Activated B cell treated with CpG ODN at 0.5 μM for 24 hours (primary cell): ENCODE data around the gene KSR2. TPM values are rescaled to one million over a fixed set of nuclear protein-coding genes. Genes with fewer than 3 reads are reported as not detected.

ENCODE experiments used
- ATAC-seq: fragments of 200-7000 bp; cut with Tn5 transposase; one replicate; pipeline ENCODE4 v1.10.0; 2021; ENCODE audit warnings: low read depth, mild to moderate bottlenecking, moderate library complexity
- CTCF ChIA-PET: fragments of 350-600 bp; sonication (Branson Sonifier 250); formaldehyde crosslinking; loops from one replicate; lab custom pipeline; 2021; ENCODE audit warnings: antibody characterized with exemption; lab: Charles Lee
- POLR2A ChIA-PET: fragments of 350-600 bp; sonication (Branson Sonifier 250); formaldehyde crosslinking; loops from one replicate; lab custom pipeline; 2021; ENCODE audit warnings: antibody characterized with exemption; lab: Charles Lee
- DNase-seq: peaks from one replicate; pipeline ENCODE4 v3.0.0; 2022
- H3K27ac Mint-ChIP-seq: one replicate; pipeline ENCODE4 v1.8.0; 2020; ENCODE audit warnings: mixed read lengths
- H3K27me3 Mint-ChIP-seq: one replicate; pipeline ENCODE4 v1.8.0; 2021; ENCODE audit warnings: mixed read lengths
- H3K36me3 Mint-ChIP-seq: one replicate; pipeline ENCODE4 v1.8.0; 2021; ENCODE audit warnings: low read depth, mixed read lengths
- H3K4me1 Mint-ChIP-seq: one replicate; pipeline ENCODE4 v1.8.0; 2021; ENCODE audit warnings: mixed read lengths
- H3K4me3 Mint-ChIP-seq: one replicate; pipeline ENCODE4 v1.8.0; 2020; ENCODE audit warnings: mild to moderate bottlenecking, mixed read lengths
- H3K9me3 Mint-ChIP-seq: one replicate; pipeline ENCODE4 v1.8.0; 2020; ENCODE audit warnings: mixed read lengths
- intact Hi-C: fragments of 100-400 bp; cut with micrococcal nuclease; formaldehyde crosslinking; loops from one replicate; pipeline ENCODE4 v1.15.1; 2024
- total RNA-seq: library from RNA; stranded (reverse); gene quantifications from 2 replicates; pipeline ENCODE4 v1.2.3, GENCODE V29; 2022
- TF ChIP-seq, protein P1 (sequence below): fragments of 200-600 bp; IDR thresholded peaks from one replicate; pipeline ENCODE4 v1.8.0; 2022; ENCODE audit warnings: antibody characterized with exemption, mild to moderate bottlenecking

KSR2 gene
- total RNA-seq, 1 donor from 2014 or later = not detected

- ATAC-seq = no peak
- no peaks in the 10 kb centered on the region for H3K36me3 Mint-ChIP-seq
- CTCF ChIA-PET = no interaction called here
Measured at GRCh38 chr12:117526757-117527478, 441.9 kb downstream of the KSR2 start.

DNA sequence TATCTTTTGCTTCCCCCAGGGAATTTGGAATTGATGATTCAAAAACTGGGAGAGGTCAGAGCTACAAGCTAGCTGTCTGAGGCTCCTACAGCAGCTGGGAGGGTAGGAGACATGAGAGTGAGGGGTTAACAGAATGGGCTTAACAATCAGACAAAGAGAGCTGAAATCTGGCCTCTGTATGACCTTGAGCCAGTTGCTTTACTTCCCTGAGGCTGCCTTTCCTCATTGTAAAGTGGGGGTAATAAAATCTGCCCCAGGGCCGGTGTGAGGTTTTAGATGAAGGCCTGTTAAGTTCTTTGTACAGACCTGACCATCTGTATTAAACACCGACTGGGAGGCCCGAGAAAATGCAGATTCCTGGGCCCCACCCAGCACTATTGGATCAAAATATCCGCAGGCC lies 443.0 kb downstream of the KSR2 start:
- peaks cover 2% of the 10 kb centered on the region for H3K27me3 Mint-ChIP-seq
- H3K36me3 Mint-ChIP-seq = no peaks in the 10 kb centered on the region
- ATAC-seq (no peak), DNase-seq (no peak)
- H3K4me3 Mint-ChIP-seq = no peak overlapping the region
- no peak overlapping the region for H3K27ac Mint-ChIP-seq
- H3K4me1 Mint-ChIP-seq = no peaks in the 10 kb centered on the region
- no peaks in the 10 kb centered on the region for H3K9me3 Mint-ChIP-seq
- ChIA-PET CTCF (no interaction called here), POLR2A (no interaction called here)
- TF ChIP-seq, protein P1, sequence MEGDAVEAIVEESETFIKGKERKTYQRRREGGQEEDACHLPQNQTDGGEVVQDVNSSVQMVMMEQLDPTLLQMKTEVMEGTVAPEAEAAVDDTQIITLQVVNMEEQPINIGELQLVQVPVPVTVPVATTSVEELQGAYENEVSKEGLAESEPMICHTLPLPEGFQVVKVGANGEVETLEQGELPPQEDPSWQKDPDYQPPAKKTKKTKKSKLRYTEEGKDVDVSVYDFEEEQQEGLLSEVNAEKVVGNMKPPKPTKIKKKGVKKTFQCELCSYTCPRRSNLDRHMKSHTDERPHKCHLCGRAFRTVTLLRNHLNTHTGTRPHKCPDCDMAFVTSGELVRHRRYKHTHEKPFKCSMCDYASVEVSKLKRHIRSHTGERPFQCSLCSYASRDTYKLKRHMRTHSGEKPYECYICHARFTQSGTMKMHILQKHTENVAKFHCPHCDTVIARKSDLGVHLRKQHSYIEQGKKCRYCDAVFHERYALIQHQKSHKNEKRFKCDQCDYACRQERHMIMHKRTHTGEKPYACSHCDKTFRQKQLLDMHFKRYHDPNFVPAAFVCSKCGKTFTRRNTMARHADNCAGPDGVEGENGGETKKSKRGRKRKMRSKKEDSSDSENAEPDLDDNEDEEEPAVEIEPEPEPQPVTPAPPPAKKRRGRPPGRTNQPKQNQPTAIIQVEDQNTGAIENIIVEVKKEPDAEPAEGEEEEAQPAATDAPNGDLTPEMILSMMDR = no peak
- intact Hi-C loops = no loop called here

More at GRCh38 chr12:117526757-117527478, 441.9 kb downstream of the KSR2 start:
- TF ChIP-seq, protein P1 = no peak
- no peak for DNase-seq
- Mint-ChIP-seq H3K4me3 (no peak overlapping the region), H3K27ac (no peak overlapping the region), H3K9me3 (no peaks in the 10 kb centered on the region), H3K4me1 (no peaks in the 10 kb centered on the region), H3K27me3 (no peaks in the 10 kb centered on the region)
- POLR2A ChIA-PET = no interaction called here
- intact Hi-C loops = no loop called here

DNA sequence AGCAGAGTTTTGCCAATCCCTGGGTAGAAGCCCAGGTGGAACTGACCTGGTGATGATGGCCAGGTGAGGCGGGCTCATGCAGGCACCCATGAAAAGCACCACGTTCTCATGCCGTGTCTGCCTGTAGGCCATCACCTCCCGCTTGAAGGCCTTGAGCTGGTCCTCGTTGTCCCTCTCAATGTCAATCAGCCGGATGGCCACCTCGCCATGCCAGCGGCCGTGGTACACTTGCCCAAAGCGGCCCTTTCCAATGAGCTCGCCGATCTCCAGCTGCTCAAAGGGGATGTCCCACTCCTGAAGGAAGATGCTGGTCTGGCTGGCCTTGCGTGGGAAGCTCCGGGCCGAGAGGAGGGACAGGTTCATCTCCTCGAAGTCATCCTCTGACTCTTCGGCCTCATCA lies 444.0 kb downstream of the KSR2 start:
- TF ChIP-seq, protein P1 = no peak
- peaks cover 2% of the 10 kb centered on the region for H3K27me3 Mint-ChIP-seq
- ChIA-PET CTCF (no interaction called here), POLR2A (no interaction called here)
- H3K9me3 Mint-ChIP-seq = no peaks in the 10 kb centered on the region
- no peaks in the 10 kb centered on the region for H3K36me3 Mint-ChIP-seq
- no peaks in the 10 kb centered on the region for H3K4me1 Mint-ChIP-seq
- no peak overlapping the region for H3K4me3 Mint-ChIP-seq
- DNase-seq (no peak), ATAC-seq (no peak)
- no peak overlapping the region for H3K27ac Mint-ChIP-seq
- intact Hi-C loops = no loop called here

- TF ChIP-seq, protein P1 = no peak
- H3K36me3 Mint-ChIP-seq = no peaks in the 10 kb centered on the region
- intact Hi-C loops = no loop called here
- H3K9me3 Mint-ChIP-seq = no peaks in the 10 kb centered on the region
- H3K4me3 Mint-ChIP-seq = no peak overlapping the region
- ChIA-PET POLR2A (no interaction called here), CTCF (no interaction called here)
- ATAC-seq (no peak), DNase-seq (no peak)
- H3K27ac Mint-ChIP-seq = no peak overlapping the region
- H3K4me1 Mint-ChIP-seq = no peaks in the 10 kb centered on the region
- H3K27me3 Mint-ChIP-seq = peaks cover 2% of the 10 kb centered on the region
Measured at GRCh38 chr12:117523971-117524370, 444.8 kb downstream of the KSR2 start.

DNA sequence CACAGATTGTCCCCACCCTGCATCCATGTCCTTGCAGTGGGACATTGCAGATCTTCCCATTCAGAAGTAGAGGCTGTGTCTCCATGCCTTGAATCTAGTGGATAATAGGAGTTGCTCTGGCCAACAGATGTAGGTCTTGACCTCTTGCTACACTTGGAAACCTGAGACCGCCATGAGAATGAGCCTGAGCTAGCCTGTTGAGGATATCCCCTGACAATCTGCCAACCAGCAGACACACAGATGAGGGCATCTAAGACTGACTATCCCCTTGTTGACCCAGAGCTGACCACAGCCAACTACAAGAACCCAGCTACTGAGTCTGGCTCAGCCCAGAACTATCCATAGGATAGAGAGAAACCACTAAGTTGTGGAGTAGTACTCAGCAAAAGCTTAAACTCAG lies 446.2 kb downstream of the KSR2 start:
- Mint-ChIP-seq H3K27ac (no peak overlapping the region), H3K4me3 (no peak overlapping the region), H3K27me3 (peaks cover 2% of the 10 kb centered on the region), H3K36me3 (no peaks in the 10 kb centered on the region), H3K9me3 (no peaks in the 10 kb centered on the region), H3K4me1 (no peaks in the 10 kb centered on the region)
- intact Hi-C loops = no loop called here
- TF ChIP-seq, protein P1 = no peak
- DNase-seq (no peak), ATAC-seq (no peak)
- CTCF ChIA-PET = no interaction called here
- POLR2A ChIA-PET = no interaction called here
